Skeletal muscle satellite cell (primary cell): ENCODE data around the gene DCN.
A peak's percentile ranks its signal among the peaks of the same experiment; 100 is the strongest.

ENCODE experiments used
- H3K27me3 ChIP-seq: 2 replicates; pipeline ENCODE4 v1.7.0; 2013; ENCODE audit warnings: low read length; ENCODE audit not compliant: control insufficient read depth, insufficient read depth
- H3K36me3 ChIP-seq: 2 replicates; pipeline ENCODE4 v1.7.0; 2013; ENCODE audit warnings: mild to moderate bottlenecking, control low read depth, low read length; ENCODE audit not compliant: insufficient read depth
- H3K4me1 ChIP-seq: 2 replicates; pipeline ENCODE4 v1.7.0; 2013; ENCODE audit warnings: low read length; ENCODE audit not compliant: control insufficient read depth, insufficient read depth
- H3K4me2 ChIP-seq: 2 replicates; pipeline ENCODE4 v1.7.0; 2013; ENCODE audit warnings: mild to moderate bottlenecking, low read length
- H3K4me3 ChIP-seq: 2 replicates; pipeline ENCODE4 v1.7.0; 2013; ENCODE audit warnings: low read length
- H3K9ac ChIP-seq: 2 replicates; pipeline ENCODE4 v1.7.0; 2013; ENCODE audit warnings: mild to moderate bottlenecking, low read depth, low read length, moderate library complexity
- H3K9me3 ChIP-seq: replicated peaks from 2 replicates; pipeline ENCODE4 v1.7.0; 2013; ENCODE audit warnings: mild to moderate bottlenecking, control low read depth, low read length

The DCN gene

GRCh38 chr12:91110311-91110924, 72.2 kb downstream of the DCN start:
- Histone ChIP-seq H3K27me3 (no peaks in the 10 kb centered on the region), H3K9ac (no peak overlapping the region), H3K4me2 (peak overlapping the region; percentile 64), H3K4me3 (no peak overlapping the region), H3K4me1 (peaks cover 19% of the 10 kb centered on the region), H3K9me3 (no peaks in the 10 kb centered on the region), H3K36me3 (no peaks in the 10 kb centered on the region)

- peak overlapping the region; percentile 13 for H3K4me2 ChIP-seq
- H3K4me1 ChIP-seq = peaks cover 19% of the 10 kb centered on the region
- H3K27me3 ChIP-seq = no peaks in the 10 kb centered on the region
- H3K4me3 ChIP-seq = no peak overlapping the region
- no peak overlapping the region for H3K9ac ChIP-seq
- no peaks in the 10 kb centered on the region for H3K36me3 ChIP-seq
- no peaks in the 10 kb centered on the region for H3K9me3 ChIP-seq
Observed at GRCh38 chr12:91109581-91110310, 72.9 kb downstream of the DCN start.

GRCh38 chr12:91109148-91109564, 73.5 kb downstream of the DCN start:
- H3K9ac ChIP-seq = no peak overlapping the region
- no peaks in the 10 kb centered on the region for H3K36me3 ChIP-seq
- H3K4me2 ChIP-seq = peak overlapping the region; percentile 13
- no peaks in the 10 kb centered on the region for H3K9me3 ChIP-seq
- H3K4me1 ChIP-seq = peaks cover 19% of the 10 kb centered on the region
- H3K4me3 ChIP-seq = no peak overlapping the region
- H3K27me3 ChIP-seq = no peaks in the 10 kb centered on the region

- H3K27me3 ChIP-seq = no peaks in the 10 kb centered on the region
- H3K4me1 ChIP-seq = peaks cover 19% of the 10 kb centered on the region
- no peak overlapping the region for H3K4me3 ChIP-seq
- no peak overlapping the region for H3K4me2 ChIP-seq
- H3K9me3 ChIP-seq = no peaks in the 10 kb centered on the region
- H3K36me3 ChIP-seq = no peaks in the 10 kb centered on the region
- H3K9ac ChIP-seq = no peak overlapping the region
Observed at GRCh38 chr12:91108196-91108755, 74.3 kb downstream of the DCN start.

- H3K9me3 ChIP-seq = no peaks in the 10 kb centered on the region
- H3K4me3 ChIP-seq = no peak overlapping the region
- H3K4me2 ChIP-seq = no peak overlapping the region
- no peaks in the 10 kb centered on the region for H3K27me3 ChIP-seq
- no peaks in the 10 kb centered on the region for H3K36me3 ChIP-seq
- H3K4me1 ChIP-seq = peaks cover 14% of the 10 kb centered on the region
- no peak overlapping the region for H3K9ac ChIP-seq
Observed at GRCh38 chr12:91106283-91106682, 76.3 kb downstream of the DCN start.

- Histone ChIP-seq H3K4me3 (no peak overlapping the region), H3K4me1 (peaks cover 14% of the 10 kb centered on the region), H3K27me3 (no peaks in the 10 kb centered on the region), H3K9me3 (no peaks in the 10 kb centered on the region), H3K36me3 (no peaks in the 10 kb centered on the region), H3K9ac (no peak overlapping the region), H3K4me2 (no peak overlapping the region)
Observed at GRCh38 chr12:91105807-91106206, 76.8 kb downstream of the DCN start.

GRCh38 chr12:91104812-91105466, 77.7 kb downstream of the DCN start:
- Histone ChIP-seq H3K4me2 (no peak overlapping the region), H3K9me3 (no peaks in the 10 kb centered on the region), H3K9ac (no peak overlapping the region), H3K36me3 (no peaks in the 10 kb centered on the region), H3K27me3 (no peaks in the 10 kb centered on the region), H3K4me1 (peaks cover 21% of the 10 kb centered on the region), H3K4me3 (no peak overlapping the region)

GRCh38 chr12:91103624-91104023, 79.0 kb downstream of the DCN start:
- H3K4me1 ChIP-seq = peaks cover 24% of the 10 kb centered on the region
- H3K9ac ChIP-seq = no peak overlapping the region
- H3K4me3 ChIP-seq = no peak overlapping the region
- H3K27me3 ChIP-seq = no peaks in the 10 kb centered on the region
- no peak overlapping the region for H3K4me2 ChIP-seq
- no peaks in the 10 kb centered on the region for H3K9me3 ChIP-seq
- no peaks in the 10 kb centered on the region for H3K36me3 ChIP-seq

GRCh38 chr12:91103101-91103500, 79.5 kb downstream of the DCN start:
- Histone ChIP-seq H3K4me3 (no peak overlapping the region), H3K4me1 (peaks cover 30% of the 10 kb centered on the region), H3K27me3 (no peaks in the 10 kb centered on the region), H3K9ac (no peak overlapping the region), H3K36me3 (no peaks in the 10 kb centered on the region), H3K9me3 (no peaks in the 10 kb centered on the region), H3K4me2 (no peak overlapping the region)

GRCh38 chr12:91100906-91101305, 81.7 kb downstream of the DCN start:
- Histone ChIP-seq H3K9ac (peak overlapping the region; percentile 31), H3K4me1 (peaks cover 31% of the 10 kb centered on the region), H3K9me3 (no peaks in the 10 kb centered on the region), H3K4me2 (peak overlapping the region; percentile 6), H3K4me3 (no peak overlapping the region), H3K27me3 (no peaks in the 10 kb centered on the region), H3K36me3 (no peaks in the 10 kb centered on the region)

GRCh38 chr12:91099836-91100235, 82.8 kb downstream of the DCN start:
- Histone ChIP-seq H3K4me1 (peaks cover 31% of the 10 kb centered on the region), H3K9me3 (no peaks in the 10 kb centered on the region), H3K36me3 (no peaks in the 10 kb centered on the region), H3K9ac (no peak overlapping the region), H3K4me3 (no peak overlapping the region), H3K4me2 (no peak overlapping the region), H3K27me3 (no peaks in the 10 kb centered on the region)
